SK-MEL-5 (cell line): ENCODE measurements around the gene TRIM24. TPM values are rescaled to one million over a fixed set of nuclear protein-coding genes. Genes with fewer than 3 reads are reported as not detected.
"Not testable (repeated sequence)": the region's sequence is repeated elsewhere in the genome, so short reads cannot be mapped to it uniquely, and the experiment has no call there.

ENCODE experiments used
- DNase-seq: peaks from one replicate; pipeline ENCODE4 v3.0.0-alpha.2; 2016; ENCODE audit warnings: low read depth, low spot score
- in situ Hi-C: cut with HindIII; loops from 2 replicates; pipeline ENCODE4 v1.10.0; 2016; ENCODE audit warnings: low sequenced_read_pairs, high pct_unique_total_duplicates, low pct_unique_long_range_greater_than_20kb
- total RNA-seq: library from RNA; depleted of rRNA; stranded (reverse); fragments of >200 nt; shearing (Covaris generic); gene quantifications from 2 replicates; pipeline ENCODE4 v1.2.3, GENCODE V29; 2014

Gene TRIM24
- total RNA-seq, 1 experiment from 2014 or later: 11.9 TPM

- in situ Hi-C loops: no loop called here
- no peak for DNase-seq
These were observed 21.7 kb downstream of the TRIM24 start for GRCh38 chr7:138481447-138482380.

GRCh38 chr7:138483531-138483930 is 23.5 kb downstream of the TRIM24 start:
- DNase-seq: no peak
- in situ Hi-C loops: no loop called here

GRCh38 chr7:138485508-138485907 is 25.4 kb downstream of the TRIM24 start:
- in situ Hi-C loops, DNase-seq: not testable (repeated sequence)

- in situ Hi-C loops, DNase-seq: not testable (repeated sequence)
These were observed 29.1 kb downstream of the TRIM24 start for GRCh38 chr7:138489139-138489538.

GRCh38 chr7:138491612-138492386 is 31.7 kb downstream of the TRIM24 start:
- in situ Hi-C loops: no loop called here
- no peak for DNase-seq

- in situ Hi-C loops: no loop called here
- no peak for DNase-seq
These were observed 32.4 kb downstream of the TRIM24 start for GRCh38 chr7:138492423-138492822.

GRCh38 chr7:138493535-138493934 is 33.5 kb downstream of the TRIM24 start:
- in situ Hi-C loops: no loop called here
- no peak for DNase-seq

- no peak for DNase-seq
- in situ Hi-C loops: no loop called here
These were observed 35.4 kb downstream of the TRIM24 start for GRCh38 chr7:138495485-138495884.

GRCh38 chr7:138499340-138499739 is 39.3 kb downstream of the TRIM24 start:
- no peak for DNase-seq
- in situ Hi-C loops: no loop called here

- DNase-seq, in situ Hi-C loops: not testable (repeated sequence)
These were observed 40.2 kb downstream of the TRIM24 start for GRCh38 chr7:138500303-138500702.

- in situ Hi-C loops: no loop called here
These were observed 40.8 kb downstream of the TRIM24 start for GRCh38 chr7:138500892-138501291.

GRCh38 chr7:138502023-138502767 is 42.1 kb downstream of the TRIM24 start:
- in situ Hi-C loops: no loop called here
- no peak for DNase-seq

More at GRCh38 chr7:138500892-138501291, 40.8 kb downstream of the TRIM24 start:
- DNase-seq: no peak

GRCh38 chr7:138505361-138505873 is 45.4 kb downstream of the TRIM24 start:
- in situ Hi-C loops: no loop called here
- DNase-seq: no peak

- no peak for DNase-seq
- in situ Hi-C loops: no loop called here
These were observed 46.7 kb downstream of the TRIM24 start for GRCh38 chr7:138506764-138507163.

GRCh38 chr7:138510003-138510402 is 49.9 kb downstream of the TRIM24 start:
- in situ Hi-C loops: no loop called here
- DNase-seq: no peak

GRCh38 chr7:138512092-138512858 is 52.2 kb downstream of the TRIM24 start:
- no peak for DNase-seq
- in situ Hi-C loops: no loop called here

- DNase-seq: no peak
- in situ Hi-C loops: no loop called here
These were observed 52.8 kb downstream of the TRIM24 start for GRCh38 chr7:138512885-138513284.
